Measurements from ENCODE around the gene C2CD4C.

Gene C2CD4C

GRCh38 chr19:398719-399118, 10.2 kb downstream of the C2CD4C start:
- no peaks in the 10 kb centered on the region for H3K9me2 ChIP-seq (ENCODE audit: low read depth, low read length)
- H3K9me3 ChIP-seq (ENCODE audit: low read length) = no peaks in the 10 kb centered on the region
- no peaks in the 10 kb centered on the region for H4K20me1 ChIP-seq (ENCODE audit: insufficient read depth, low read length)
- H3K27ac ChIP-seq (ENCODE audit: low read depth, low read length, poor library complexity, severe bottlenecking) = no peak overlapping the region
- H3K4me3 ChIP-seq (ENCODE audit: low read depth, low read length, poor library complexity, severe bottlenecking) = no peak overlapping the region
- H3K9ac ChIP-seq (ENCODE audit: low read length) = no peak overlapping the region
- no peak overlapping the region for H3K4me2 ChIP-seq (ENCODE audit: low read length)
- no peaks in the 10 kb centered on the region for H3K27me3 ChIP-seq (ENCODE audit: insufficient read depth, low read length)
- no peaks in the 10 kb centered on the region for H3K36me3 ChIP-seq (ENCODE audit: insufficient read depth, low read length)
- H2AFZ ChIP-seq (ENCODE audit: low read length) = no peak overlapping the region
- TF ChIP-seq EZH2 (IDR thresholded peaks at IDR 0.05; ENCODE audit: borderline replicate concordance, low read length) (no peak), CTCF (IDR thresholded peaks at IDR 0.05; ENCODE audit: low read length) (no peak)
- H3K4me1 ChIP-seq (ENCODE audit: insufficient read depth, low read length, severe bottlenecking) = no peaks in the 10 kb centered on the region
- no peaks in the 10 kb centered on the region for H3F3A ChIP-seq (ENCODE audit: insufficient read depth, low read length)
- no peaks in the 10 kb centered on the region for H3K79me2 ChIP-seq (ENCODE audit: insufficient read depth, low read length)

GRCh38 chr19:397941-398706, 10.8 kb downstream of the C2CD4C start:
- no peaks in the 10 kb centered on the region for H3K4me1 ChIP-seq (ENCODE audit: insufficient read depth, low read length, severe bottlenecking)
- no peaks in the 10 kb centered on the region for H3F3A ChIP-seq (ENCODE audit: insufficient read depth, low read length)
- no peak for TF ChIP-seq CTCF (IDR thresholded peaks at IDR 0.05; ENCODE audit: low read length)
- H3K36me3 ChIP-seq (ENCODE audit: insufficient read depth, low read length) = no peaks in the 10 kb centered on the region
- H3K9me2 ChIP-seq (ENCODE audit: low read depth, low read length) = no peaks in the 10 kb centered on the region
- H3K9me3 ChIP-seq (ENCODE audit: low read length) = no peaks in the 10 kb centered on the region
- H3K27ac ChIP-seq (ENCODE audit: low read depth, low read length, poor library complexity, severe bottlenecking) = no peak overlapping the region
- no peak overlapping the region for H3K4me3 ChIP-seq (ENCODE audit: low read depth, low read length, poor library complexity, severe bottlenecking)
- no peak overlapping the region for H2AFZ ChIP-seq (ENCODE audit: low read length)
- no peaks in the 10 kb centered on the region for H4K20me1 ChIP-seq (ENCODE audit: insufficient read depth, low read length)
- H3K9ac ChIP-seq (ENCODE audit: low read length) = no peak overlapping the region
- no peak overlapping the region for H3K4me2 ChIP-seq (ENCODE audit: low read length)
- H3K79me2 ChIP-seq (ENCODE audit: insufficient read depth, low read length) = no peaks in the 10 kb centered on the region
- H3K27me3 ChIP-seq (ENCODE audit: insufficient read depth, low read length) = no peaks in the 10 kb centered on the region

- no peaks in the 10 kb centered on the region for H3K27me3 ChIP-seq (ENCODE audit: insufficient read depth, low read length)
- H3K4me2 ChIP-seq (ENCODE audit: low read length) = no peak overlapping the region
- H3K9me3 ChIP-seq (ENCODE audit: low read length) = no peaks in the 10 kb centered on the region
- no peaks in the 10 kb centered on the region for H4K20me1 ChIP-seq (ENCODE audit: insufficient read depth, low read length)
- no peaks in the 10 kb centered on the region for H3K9me2 ChIP-seq (ENCODE audit: low read depth, low read length)
- H3K27ac ChIP-seq (ENCODE audit: low read depth, low read length, poor library complexity, severe bottlenecking) = no peak overlapping the region
- no peaks in the 10 kb centered on the region for H3F3A ChIP-seq (ENCODE audit: insufficient read depth, low read length)
- H3K4me1 ChIP-seq (ENCODE audit: insufficient read depth, low read length, severe bottlenecking) = no peaks in the 10 kb centered on the region
- H3K9ac ChIP-seq (ENCODE audit: low read length) = no peak overlapping the region
- no peaks in the 10 kb centered on the region for H3K79me2 ChIP-seq (ENCODE audit: insufficient read depth, low read length)
- H3K36me3 ChIP-seq (ENCODE audit: insufficient read depth, low read length) = no peaks in the 10 kb centered on the region
- no peak overlapping the region for H2AFZ ChIP-seq (ENCODE audit: low read length)
- no peak overlapping the region for H3K4me3 ChIP-seq (ENCODE audit: low read depth, low read length, poor library complexity, severe bottlenecking)
- TF ChIP-seq EZH2 (IDR thresholded peaks at IDR 0.05; ENCODE audit: borderline replicate concordance, low read length) = no peak
- no peak for TF ChIP-seq CTCF (IDR thresholded peaks at IDR 0.05; ENCODE audit: low read length)
Measured at GRCh38 chr19:397321-397720, 11.6 kb downstream of the C2CD4C start.

Data from OCI-LY1 (cell line).